GM23248 (cell line): ENCODE data around the gene MOB3B. TPM values are rescaled to one million over a fixed set of nuclear protein-coding genes. Genes with fewer than 3 reads are reported as not detected.

ENCODE experiments used
- DNase-seq: peaks from one replicate; pipeline ENCODE4 v3.0.0-alpha.2; 2015
- H2AFZ ChIP-seq: fragments of 200-600 bp; sonication (generic); 2 replicates; pipeline ENCODE4 v1.6.1; 2016; ENCODE audit warnings: antibody characterized with exemption
- H3F3A ChIP-seq: fragments of 200-600 bp; sonication (generic); 2 replicates; pipeline ENCODE4 v1.6.1; 2016; ENCODE audit warnings: mild to moderate bottlenecking, antibody characterized with exemption, mixed run types; ENCODE audit not compliant: insufficient read depth
- H3K27ac ChIP-seq: fragments of 200-600 bp; sonication (generic); 2 replicates; pipeline ENCODE4 v1.5.1; 2016; ENCODE audit warnings: mild to moderate bottlenecking
- H3K27me3 ChIP-seq: fragments of 200-600 bp; sonication (generic); replicated peaks from 2 replicates; pipeline ENCODE4 v1.6.1; 2016; ENCODE audit warnings: mild to moderate bottlenecking; ENCODE audit not compliant: insufficient read depth
- H3K36me3 ChIP-seq: fragments of 200-600 bp; sonication (generic); 2 replicates; pipeline ENCODE4 v1.6.1; 2016; ENCODE audit warnings: low read depth, mild to moderate bottlenecking
- H3K4me1 ChIP-seq: fragments of 200-600 bp; sonication (generic); 2 replicates; pipeline ENCODE4 v1.6.1; 2016; ENCODE audit warnings: mild to moderate bottlenecking; ENCODE audit not compliant: insufficient read depth
- H3K4me2 ChIP-seq: fragments of 200-600 bp; sonication (generic); one replicate; pipeline ENCODE4 v1.6.1; 2016; ENCODE audit warnings: mild to moderate bottlenecking; ENCODE audit not compliant: unreplicated experiment
- H3K4me3 ChIP-seq: fragments of 200-600 bp; sonication (generic); 2 replicates; pipeline ENCODE4 v1.5.1; 2016; ENCODE audit warnings: mild to moderate bottlenecking
- H3K79me2 ChIP-seq: fragments of 200-600 bp; sonication (generic); 2 replicates; pipeline ENCODE4 v1.6.1; 2016; ENCODE audit warnings: mild to moderate bottlenecking; ENCODE audit not compliant: insufficient read depth
- H3K9ac ChIP-seq: fragments of 200-600 bp; sonication (generic); 2 replicates; pipeline ENCODE4 v1.6.1; 2016; ENCODE audit warnings: mild to moderate bottlenecking
- H3K9me2 ChIP-seq: fragments of 200-600 bp; sonication (generic); 2 replicates; pipeline ENCODE4 v1.6.1; 2016; ENCODE audit warnings: mixed run types, mild to moderate bottlenecking, moderate library complexity; ENCODE audit not compliant: insufficient read depth
- H3K9me3 ChIP-seq: fragments of 200-600 bp; sonication (generic); one replicate; pipeline ENCODE4 v1.6.1; 2017; ENCODE audit warnings: low read depth
- H4K20me1 ChIP-seq: fragments of 200-600 bp; sonication (generic); 2 replicates; pipeline ENCODE4 v1.6.0; 2016; ENCODE audit not compliant: insufficient read depth
- EZH2 ChIP-seq: fragments of 200-600 bp; sonication (generic); IDR thresholded peaks from 2 replicates; pipeline ENCODE4 v1.6.1; 2018; ENCODE audit warnings: antibody characterized with exemption, mild to moderate bottlenecking; ENCODE audit not compliant: insufficient read depth, poor library complexity, severe bottlenecking
- EZH2phosphoT487 ChIP-seq: fragments of 200-600 bp; sonication (generic); IDR thresholded peaks from 2 replicates; pipeline ENCODE4 v1.6.1; 2018; ENCODE audit warnings: antibody characterized with exemption, moderate library complexity, mild to moderate bottlenecking, low read depth; ENCODE audit not compliant: insufficient read depth
- WGBS, 2 experiments: methylation state at CpG; one replicate each; pipeline ENCODE4 v1.1.6; 2015 to 2017; ENCODE audit warnings: low lambda C conversion rate in 2 of 2, low coverage in 1 of 2; ENCODE audit errors: missing lambda C conversion rate in 2 of 2; 5-methylcytosine and 5-hydroxymethylcytosine counted together
- in situ Hi-C: fragments of 300-500 bp; cut with MboI; formaldehyde crosslinking; loops from 2 replicates; pipeline ENCODE4 v1.15.0; 2020
- polyA plus RNA-seq: library from polyadenylated mRNA; unstranded; fragments of >200 nt; fragmentation: Nextera tagmentation; extraction: Ambion mirVana; gene quantifications from 2 replicates; pipeline ENCODE4 v1.2.1, GENCODE V29; 2016
- total RNA-seq: library from RNA; depleted of rRNA; stranded (reverse); fragments of >200 nt; shearing (Covaris generic); gene quantifications from 2 replicates; pipeline ENCODE4 v1.2.3, GENCODE V29; 2014

MOB3B gene
- total and polyA plus RNA-seq, 2 experiments from 2014 or later, result 0.06 TPM; not detected in 1

- no peak for TF ChIP-seq EZH2
- Histone ChIP-seq H3K9me3 (no peaks in the 10 kb centered on the region), H3K4me1 (peaks cover 16% of the 10 kb centered on the region), H3K36me3 (no peaks in the 10 kb centered on the region), H3K4me3 (no peak overlapping the region), H3K79me2 (no peaks in the 10 kb centered on the region), H2AFZ (no peak overlapping the region), H3F3A (peaks cover 9% of the 10 kb centered on the region), H4K20me1 (no peaks in the 10 kb centered on the region), H3K9me2 (no peaks in the 10 kb centered on the region), H3K27me3 (0 out of 2 replicates have a peak, but pooled peaks cover 2% of the 10 kb centered on the region), H3K27ac (no peak overlapping the region), H3K4me2 (no peak overlapping the region), H3K9ac (no peak overlapping the region)
- no peak for DNase-seq
- in situ Hi-C loops, result loop anchor here (10.0 to 25.0 kb wide), 2 partner anchors 61 to 499 kb away; no protein-coding TSS in a partner anchor
- 75 to 78% methylated on average over 3 of the region's 3 CpGs for WGBS, 2 experiments
These were observed 6.6 kb upstream of the MOB3B start for GRCh38 chr9:27536168-27536567.

- WGBS, 2 experiments, result 64 to 70% methylated on average over 3 of the region's 3 CpGs
- Histone ChIP-seq H2AFZ (no peak overlapping the region), H3K79me2 (no peaks in the 10 kb centered on the region), H3K9ac (no peak overlapping the region), H3K9me2 (no peaks in the 10 kb centered on the region), H3K36me3 (no peaks in the 10 kb centered on the region), H3K27ac (no peak overlapping the region), H3K4me1 (peaks cover 14% of the 10 kb centered on the region), H3K4me2 (no peak overlapping the region), H3F3A (peaks cover 5% of the 10 kb centered on the region), H4K20me1 (no peaks in the 10 kb centered on the region), H3K9me3 (no peaks in the 10 kb centered on the region), H3K27me3 (0 out of 2 replicates have a peak, but pooled peaks cover 6% of the 10 kb centered on the region), H3K4me3 (no peak overlapping the region)
- in situ Hi-C loops, result loop anchor here (10.0 to 25.0 kb wide), 2 partner anchors 61 to 498 kb away; no protein-coding TSS in a partner anchor
- no peak for TF ChIP-seq EZH2phosphoT487
- no peak for TF ChIP-seq EZH2
- DNase-seq, result no peak
These were observed 6.1 kb upstream of the MOB3B start for GRCh38 chr9:27535701-27536118.

GRCh38 chr9:27534658-27535209, 5.1 kb upstream of the MOB3B start:
- H3K9me3 ChIP-seq, result no peaks in the 10 kb centered on the region
- H3F3A ChIP-seq, result no peaks in the 10 kb centered on the region
- no peak overlapping the region for H3K9ac ChIP-seq
- no peaks in the 10 kb centered on the region for H3K79me2 ChIP-seq
- H3K9me2 ChIP-seq, result no peaks in the 10 kb centered on the region
- H3K4me3 ChIP-seq, result no peak overlapping the region
- H3K27ac ChIP-seq, result no peak overlapping the region
- H3K4me1 ChIP-seq, result peaks cover 4% of the 10 kb centered on the region
- WGBS, 2 experiments, result 65 to 80% methylated on average over 3 of the region's 3 CpGs
- in situ Hi-C loops, result loop anchor here (10.0 to 25.0 kb wide), 2 partner anchors 60 to 497 kb away; no protein-coding TSS in a partner anchor
- H3K27me3 ChIP-seq, result 0 out of 2 replicates have a peak, but pooled peaks cover 15% of the 10 kb centered on the region
- H2AFZ ChIP-seq, result no peak overlapping the region
- no peak for TF ChIP-seq EZH2phosphoT487
- TF ChIP-seq EZH2, result no peak
- no peaks in the 10 kb centered on the region for H3K36me3 ChIP-seq
- H3K4me2 ChIP-seq, result no peak overlapping the region
- no peak for DNase-seq
- no peaks in the 10 kb centered on the region for H4K20me1 ChIP-seq

DNA sequence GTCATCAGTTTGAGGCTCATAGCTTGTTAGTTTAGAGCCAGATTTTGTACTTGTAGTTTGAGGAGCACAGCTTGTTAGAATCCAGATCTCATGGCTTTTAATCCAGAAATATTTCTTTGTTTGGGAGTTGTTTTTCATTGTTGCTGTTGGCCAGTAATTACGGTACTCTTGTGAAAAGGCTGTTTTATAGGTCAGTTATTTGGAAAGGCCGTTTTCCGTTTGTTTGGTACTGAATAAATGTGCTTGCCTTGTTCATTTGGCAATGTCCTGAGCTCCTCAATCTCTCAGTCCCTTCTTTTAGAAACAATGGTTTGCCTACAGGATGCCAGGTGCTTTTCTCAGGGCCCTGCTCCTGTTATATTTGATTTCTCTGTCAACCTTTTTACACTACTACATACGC, 4.5 kb upstream of the MOB3B start:
- H3K9ac ChIP-seq, result no peak overlapping the region
- H3K79me2 ChIP-seq, result no peaks in the 10 kb centered on the region
- no peaks in the 10 kb centered on the region for H3K36me3 ChIP-seq
- H3K4me1 ChIP-seq, result no peaks in the 10 kb centered on the region
- WGBS, 2 experiments, result 24 to 34% methylated on average over 4 of the region's 4 CpGs
- no peak overlapping the region for H3K4me2 ChIP-seq
- no peak for DNase-seq
- H3K27me3 ChIP-seq, result 0 out of 2 replicates have a peak, but pooled peaks cover 15% of the 10 kb centered on the region
- no peaks in the 10 kb centered on the region for H3F3A ChIP-seq
- in situ Hi-C loops, result loop anchor here (10.0 to 25.0 kb wide), 2 partner anchors 59 to 497 kb away; no protein-coding TSS in a partner anchor
- no peak overlapping the region for H3K4me3 ChIP-seq
- no peak overlapping the region for H3K27ac ChIP-seq
- H2AFZ ChIP-seq, result no peak overlapping the region
- no peaks in the 10 kb centered on the region for H3K9me3 ChIP-seq
- H3K9me2 ChIP-seq, result no peaks in the 10 kb centered on the region
- TF ChIP-seq EZH2, result no peak
- TF ChIP-seq EZH2phosphoT487, result no peak
- H4K20me1 ChIP-seq, result no peaks in the 10 kb centered on the region
